ENCODE data around the gene RHOF. TPM values are rescaled to one million over a fixed set of nuclear protein-coding genes. Genes with fewer than 3 reads are reported as not detected.

The RHOF gene
- total RNA-seq, 1 experiment from 2014 or later: 36.7 TPM

- TF ChIP-seq, protein P1, sequence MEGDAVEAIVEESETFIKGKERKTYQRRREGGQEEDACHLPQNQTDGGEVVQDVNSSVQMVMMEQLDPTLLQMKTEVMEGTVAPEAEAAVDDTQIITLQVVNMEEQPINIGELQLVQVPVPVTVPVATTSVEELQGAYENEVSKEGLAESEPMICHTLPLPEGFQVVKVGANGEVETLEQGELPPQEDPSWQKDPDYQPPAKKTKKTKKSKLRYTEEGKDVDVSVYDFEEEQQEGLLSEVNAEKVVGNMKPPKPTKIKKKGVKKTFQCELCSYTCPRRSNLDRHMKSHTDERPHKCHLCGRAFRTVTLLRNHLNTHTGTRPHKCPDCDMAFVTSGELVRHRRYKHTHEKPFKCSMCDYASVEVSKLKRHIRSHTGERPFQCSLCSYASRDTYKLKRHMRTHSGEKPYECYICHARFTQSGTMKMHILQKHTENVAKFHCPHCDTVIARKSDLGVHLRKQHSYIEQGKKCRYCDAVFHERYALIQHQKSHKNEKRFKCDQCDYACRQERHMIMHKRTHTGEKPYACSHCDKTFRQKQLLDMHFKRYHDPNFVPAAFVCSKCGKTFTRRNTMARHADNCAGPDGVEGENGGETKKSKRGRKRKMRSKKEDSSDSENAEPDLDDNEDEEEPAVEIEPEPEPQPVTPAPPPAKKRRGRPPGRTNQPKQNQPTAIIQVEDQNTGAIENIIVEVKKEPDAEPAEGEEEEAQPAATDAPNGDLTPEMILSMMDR (IDR thresholded peaks at IDR 0.05; ENCODE audit: insufficient read depth in 1 of 2, low read depth in 1 of 2, low read length in 1 of 2, severe bottlenecking in 1 of 2, unreplicated experiment in 1 of 2): no peak
- H3K27me3 Mint-ChIP-seq (ENCODE audit: insufficient read depth, unreplicated experiment): no peaks in the 10 kb centered on the region
- no peaks in the 10 kb centered on the region for H3K36me3 ChIP-seq (ENCODE audit: control insufficient read depth, insufficient read depth, low read length)
- H3K4me1 ChIP-seq: no peaks in the 10 kb centered on the region
- H3K9me3 ChIP-seq: no peaks in the 10 kb centered on the region
- no peaks in the 10 kb centered on the region for H3K4me1 Mint-ChIP-seq (ENCODE audit: low read depth, unreplicated experiment)
- no peak overlapping the region for H3K27ac Mint-ChIP-seq (ENCODE audit: unreplicated experiment)
- no peak for DNase-seq
- CTCF ChIA-PET: no interaction called here
- no peak overlapping the region for H3K4me3 ChIP-seq (ENCODE audit: low read depth, low read length)
- no peaks in the 10 kb centered on the region for H3K36me3 Mint-ChIP-seq (ENCODE audit: insufficient read depth, unreplicated experiment)
- H3K9me3 Mint-ChIP-seq (ENCODE audit: unreplicated experiment): no peaks in the 10 kb centered on the region
- POLR2A ChIA-PET: no interaction called here
- no peaks in the 10 kb centered on the region for H3K27me3 ChIP-seq (replicated peaks; ENCODE audit: control insufficient read depth, insufficient read depth, low read length)
- intact Hi-C loops (cut with micrococcal nuclease; ENCODE audit: unreplicated experiment): no loop called here
- no peak overlapping the region for H3K4me3 Mint-ChIP-seq (ENCODE audit: unreplicated experiment)
- BruUV-seq (replicated peaks): no TSS peak
Observed at GRCh38 chr12:121755591-121755990, 37.9 kb downstream of the RHOF start.

DNA sequence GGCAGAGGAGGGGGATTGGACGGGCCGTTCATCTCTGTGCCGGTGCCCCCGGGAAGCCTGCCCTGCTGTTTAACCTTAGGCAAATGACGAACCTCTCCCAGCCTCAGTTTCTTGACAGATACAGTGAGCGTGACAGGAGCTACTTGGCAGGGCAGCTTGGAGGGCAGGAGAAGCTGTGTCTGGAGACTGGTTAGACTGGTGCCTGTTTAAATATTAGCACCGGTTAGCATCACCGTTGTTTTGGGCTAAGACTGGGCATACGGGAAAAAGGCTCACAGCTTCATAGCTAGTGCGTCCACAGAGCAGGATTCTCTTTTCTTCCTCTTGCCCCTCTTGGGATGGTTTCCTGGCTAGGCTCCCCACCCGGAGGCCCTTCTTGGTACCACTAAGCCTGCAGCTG lies 38.7 kb downstream of the RHOF start:
- Mint-ChIP-seq H3K4me3 (ENCODE audit: unreplicated experiment) (no peak overlapping the region), H3K9me3 (ENCODE audit: unreplicated experiment) (no peaks in the 10 kb centered on the region), H3K27me3 (ENCODE audit: insufficient read depth, unreplicated experiment) (no peaks in the 10 kb centered on the region), H3K36me3 (ENCODE audit: insufficient read depth, unreplicated experiment) (no peaks in the 10 kb centered on the region), H3K4me1 (ENCODE audit: low read depth, unreplicated experiment) (no peaks in the 10 kb centered on the region), H3K27ac (ENCODE audit: unreplicated experiment) (no peak overlapping the region)
- no peaks in the 10 kb centered on the region for H3K9me3 ChIP-seq
- H3K27me3 ChIP-seq (replicated peaks; ENCODE audit: control insufficient read depth, insufficient read depth, low read length): no peaks in the 10 kb centered on the region
- intact Hi-C loops (cut with micrococcal nuclease; ENCODE audit: unreplicated experiment): no loop called here
- no peak for DNase-seq
- H3K4me3 ChIP-seq (ENCODE audit: low read depth, low read length): no peak overlapping the region
- no peaks in the 10 kb centered on the region; the same call in 1 of the 2 replicates for H3K36me3 ChIP-seq (ENCODE audit: control insufficient read depth, insufficient read depth, low read length)
- no TSS peak for BruUV-seq (replicated peaks)
- no peaks in the 10 kb centered on the region for H3K4me1 ChIP-seq
- CTCF ChIA-PET: interaction anchor here (0.5 kb wide), 1 partner anchor 786 kb away, joined by 5 read pairs; no protein-coding TSS in a partner anchor
- POLR2A ChIA-PET: no interaction called here
- TF ChIP-seq, protein P1 (IDR thresholded peaks at IDR 0.05; ENCODE audit: insufficient read depth in 1 of 2, low read depth in 1 of 2, low read length in 1 of 2, severe bottlenecking in 1 of 2, unreplicated experiment in 1 of 2): no peak

DNA sequence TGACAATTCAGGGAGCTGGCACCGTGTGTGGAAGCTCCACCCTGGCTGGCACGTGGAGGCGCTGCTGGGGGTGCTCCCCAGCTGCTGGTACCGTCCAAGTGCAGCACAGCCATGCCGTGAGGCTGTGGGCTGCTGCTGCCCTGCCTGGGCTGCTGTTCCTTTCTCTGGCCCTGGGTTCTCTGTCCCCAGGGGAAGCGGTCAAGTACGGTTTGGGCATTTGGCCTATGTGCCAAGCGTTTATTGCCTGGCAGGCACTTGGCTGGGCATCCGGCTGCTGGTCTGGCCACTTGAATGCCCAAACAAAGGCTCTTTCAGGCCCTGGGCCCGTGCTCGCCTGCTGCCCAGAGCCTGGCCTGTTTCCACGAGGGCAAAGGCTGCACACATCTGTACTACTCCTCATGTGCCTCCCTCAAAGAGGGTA lies 39.6 kb downstream of the RHOF start:
- no peaks in the 10 kb centered on the region for H3K27me3 Mint-ChIP-seq (ENCODE audit: insufficient read depth, unreplicated experiment)
- no peak overlapping the region for H3K27ac Mint-ChIP-seq (ENCODE audit: unreplicated experiment)
- peaks cover 7% of the 10 kb centered on the region for H3K36me3 Mint-ChIP-seq (ENCODE audit: insufficient read depth, unreplicated experiment)
- intact Hi-C loops (cut with micrococcal nuclease; ENCODE audit: unreplicated experiment): no loop called here
- no peak overlapping the region for H3K4me3 ChIP-seq (ENCODE audit: low read depth, low read length)
- no peaks in the 10 kb centered on the region for H3K27me3 ChIP-seq (replicated peaks; ENCODE audit: control insufficient read depth, insufficient read depth, low read length)
- no peak for DNase-seq
- BruUV-seq (replicated peaks): no TSS peak
- no peaks in the 10 kb centered on the region for H3K9me3 Mint-ChIP-seq (ENCODE audit: unreplicated experiment)
- POLR2A ChIA-PET: no interaction called here
- TF ChIP-seq, protein P1 (IDR thresholded peaks at IDR 0.05; ENCODE audit: insufficient read depth in 1 of 2, low read depth in 1 of 2, low read length in 1 of 2, severe bottlenecking in 1 of 2, unreplicated experiment in 1 of 2): no peak
- H3K4me3 Mint-ChIP-seq (ENCODE audit: unreplicated experiment): no peak overlapping the region
- CTCF ChIA-PET: no interaction called here
- H3K4me1 Mint-ChIP-seq (ENCODE audit: low read depth, unreplicated experiment): peaks cover 3% of the 10 kb centered on the region
- H3K4me1 ChIP-seq: peaks cover 7% of the 10 kb centered on the region
- no peaks in the 10 kb centered on the region for H3K9me3 ChIP-seq
- no peaks in the 10 kb centered on the region; the same call in 1 of the 2 replicates for H3K36me3 ChIP-seq (ENCODE audit: control insufficient read depth, insufficient read depth, low read length)

Data from Caco-2 (cell line).